MCF 10A (cell line): Measurements from ENCODE around the gene ITGB5. TPM values are rescaled to one million over a fixed set of nuclear protein-coding genes. Genes with fewer than 3 reads are reported as not detected.
A peak's percentile ranks its signal among the peaks of the same experiment; 100 is the strongest.

Experiments used
- BruUV-seq: library from RNA; stranded (reverse); fragments of 400-500 nt; replicated peaks from 2 replicates; lab custom pipeline; 2021; lab: Mats Ljungman, UMichigan
- CTCF ChIA-PET: fragments of 300-600 bp; sonication (Branson Sonifier 250); formaldehyde crosslinking; extraction: SDS; loops from one replicate; lab custom pipeline; 2021; ENCODE audit warnings: antibody characterized with exemption, inconsistent platforms; lab: Yijun Ruan, JAX
- POLR2A ChIA-PET: fragments of 300-600, 350-650 bp; sonication (Branson Sonifier 250); formaldehyde crosslinking; extraction: SDS; loops from one replicate; lab custom pipeline; 2020; ENCODE audit warnings: antibody characterized with exemption, inconsistent platforms; lab: Yijun Ruan, JAX
- DNase-seq: peaks from one replicate; pipeline ENCODE4 v3.0.0-alpha.2; 2018; ENCODE audit not compliant: unreplicated experiment
- H3K27ac Mint-ChIP-seq: one replicate; pipeline ENCODE4 v1.8.0; 2022; ENCODE audit warnings: mild to moderate bottlenecking, low read depth, mixed read lengths; ENCODE audit not compliant: unreplicated experiment
- H3K27me3 Mint-ChIP-seq: one replicate; pipeline ENCODE4 v1.8.0; 2022; ENCODE audit warnings: mixed read lengths; ENCODE audit not compliant: insufficient read depth, unreplicated experiment
- H3K36me3 Mint-ChIP-seq: one replicate; pipeline ENCODE4 v1.8.0; 2022; ENCODE audit warnings: mild to moderate bottlenecking, moderate library complexity, mixed read lengths; ENCODE audit not compliant: insufficient read depth, unreplicated experiment
- H3K4me1 Mint-ChIP-seq: one replicate; pipeline ENCODE4 v1.8.0; 2022; ENCODE audit warnings: mixed read lengths; ENCODE audit not compliant: insufficient read depth, unreplicated experiment
- H3K4me3 Mint-ChIP-seq: one replicate; pipeline ENCODE4 v1.8.0; 2022; ENCODE audit warnings: mild to moderate bottlenecking, moderate library complexity, mixed read lengths; ENCODE audit not compliant: unreplicated experiment
- H3K9me3 Mint-ChIP-seq: one replicate; pipeline ENCODE4 v1.8.0; 2022; ENCODE audit warnings: mixed read lengths; ENCODE audit not compliant: unreplicated experiment
- intact Hi-C: fragments of 100-400 bp; cut with micrococcal nuclease; formaldehyde crosslinking; loops from 2 replicates; pipeline ENCODE4 v1.14.1; 2022
- total RNA-seq: library from RNA; stranded (reverse); gene quantifications from 2 replicates; pipeline ENCODE4 v1.2.3, GENCODE V29; 2022
- TF ChIP-seq, protein P1 (sequence below): fragments of 200-600 bp; IDR thresholded peaks from one replicate; pipeline ENCODE4 v1.8.0; 2022; ENCODE audit warnings: antibody characterized with exemption, mild to moderate bottlenecking; ENCODE audit not compliant: unreplicated experiment

ITGB5 gene
- total RNA-seq, 1 experiment from 2014 or later: 101 TPM

DNA sequence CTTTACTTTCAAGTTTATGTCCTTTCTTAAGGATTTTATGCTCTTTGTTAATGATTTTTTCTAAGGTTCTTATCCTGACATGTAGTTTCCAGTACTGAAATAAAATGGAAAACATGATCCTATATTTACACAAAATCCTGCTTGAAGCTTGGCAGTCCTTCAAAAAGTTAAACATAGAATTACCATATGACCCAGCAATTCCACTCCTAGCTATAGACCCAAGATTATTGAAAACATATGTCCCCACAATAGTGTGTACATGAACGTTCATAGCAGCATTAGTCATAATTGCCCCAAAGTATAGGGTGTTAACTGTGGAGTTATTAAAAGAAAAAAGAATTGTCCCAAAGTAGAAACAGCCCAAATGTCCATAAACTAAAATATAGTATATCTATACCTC lies 33.2 kb downstream of the ITGB5 start:
- no peak for DNase-seq
- Mint-ChIP-seq H3K4me3 (no peak overlapping the region), H3K9me3 (no peaks in the 10 kb centered on the region), H3K27me3 (no peaks in the 10 kb centered on the region), H3K36me3 (peaks cover 43% of the 10 kb centered on the region), H3K4me1 (peaks cover 8% of the 10 kb centered on the region), H3K27ac (no peak overlapping the region)
- intact Hi-C loops: no loop called here
- no TSS peak for BruUV-seq
- TF ChIP-seq, protein P1, sequence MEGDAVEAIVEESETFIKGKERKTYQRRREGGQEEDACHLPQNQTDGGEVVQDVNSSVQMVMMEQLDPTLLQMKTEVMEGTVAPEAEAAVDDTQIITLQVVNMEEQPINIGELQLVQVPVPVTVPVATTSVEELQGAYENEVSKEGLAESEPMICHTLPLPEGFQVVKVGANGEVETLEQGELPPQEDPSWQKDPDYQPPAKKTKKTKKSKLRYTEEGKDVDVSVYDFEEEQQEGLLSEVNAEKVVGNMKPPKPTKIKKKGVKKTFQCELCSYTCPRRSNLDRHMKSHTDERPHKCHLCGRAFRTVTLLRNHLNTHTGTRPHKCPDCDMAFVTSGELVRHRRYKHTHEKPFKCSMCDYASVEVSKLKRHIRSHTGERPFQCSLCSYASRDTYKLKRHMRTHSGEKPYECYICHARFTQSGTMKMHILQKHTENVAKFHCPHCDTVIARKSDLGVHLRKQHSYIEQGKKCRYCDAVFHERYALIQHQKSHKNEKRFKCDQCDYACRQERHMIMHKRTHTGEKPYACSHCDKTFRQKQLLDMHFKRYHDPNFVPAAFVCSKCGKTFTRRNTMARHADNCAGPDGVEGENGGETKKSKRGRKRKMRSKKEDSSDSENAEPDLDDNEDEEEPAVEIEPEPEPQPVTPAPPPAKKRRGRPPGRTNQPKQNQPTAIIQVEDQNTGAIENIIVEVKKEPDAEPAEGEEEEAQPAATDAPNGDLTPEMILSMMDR: no peak
- ChIA-PET CTCF (interaction anchor here (0.7 to 1.0 kb wide), 2 partner anchors 47 to 1098 kb away, joined by 3 to 6 read pairs; no protein-coding TSS in a partner anchor), POLR2A (interaction anchor here (0.6 kb wide), 1 partner anchor 33 kb away, joined by 3 read pairs; no protein-coding TSS in a partner anchor)

DNA sequence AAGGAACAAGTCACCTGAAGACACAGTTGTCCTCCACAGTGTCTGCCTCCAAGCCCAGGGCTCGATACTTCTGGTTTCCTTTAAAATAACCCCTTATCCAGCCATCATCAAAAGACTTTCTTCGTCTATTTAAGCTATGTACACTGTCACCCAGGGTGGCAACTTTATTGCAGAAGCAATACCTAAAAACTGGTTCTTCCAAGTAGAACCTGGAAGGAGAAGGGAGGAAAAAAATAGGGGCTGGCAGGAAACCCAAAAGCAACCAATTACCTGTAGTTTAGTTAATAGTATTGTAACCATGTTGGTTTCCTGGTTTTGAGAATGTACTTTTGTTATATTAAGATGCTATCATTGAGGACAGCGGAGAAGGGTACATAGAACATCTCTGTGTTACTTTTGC lies 33.7 kb downstream of the ITGB5 start:
- H3K27ac Mint-ChIP-seq: no peak overlapping the region
- no peak for DNase-seq
- intact Hi-C loops: no loop called here
- H3K27me3 Mint-ChIP-seq: no peaks in the 10 kb centered on the region
- ChIA-PET CTCF (interaction anchor here (0.5 to 1.0 kb wide), 4 partner anchors 45 to 1098 kb away, joined by 3 to 6 read pairs (median 3); no protein-coding TSS in a partner anchor), POLR2A (no interaction called here)
- TF ChIP-seq, protein P1: no peak
- BruUV-seq: no TSS peak
- peaks cover 40% of the 10 kb centered on the region for H3K36me3 Mint-ChIP-seq
- H3K9me3 Mint-ChIP-seq: no peaks in the 10 kb centered on the region
- peaks cover 5% of the 10 kb centered on the region for H3K4me1 Mint-ChIP-seq
- H3K4me3 Mint-ChIP-seq: no peak overlapping the region

DNA sequence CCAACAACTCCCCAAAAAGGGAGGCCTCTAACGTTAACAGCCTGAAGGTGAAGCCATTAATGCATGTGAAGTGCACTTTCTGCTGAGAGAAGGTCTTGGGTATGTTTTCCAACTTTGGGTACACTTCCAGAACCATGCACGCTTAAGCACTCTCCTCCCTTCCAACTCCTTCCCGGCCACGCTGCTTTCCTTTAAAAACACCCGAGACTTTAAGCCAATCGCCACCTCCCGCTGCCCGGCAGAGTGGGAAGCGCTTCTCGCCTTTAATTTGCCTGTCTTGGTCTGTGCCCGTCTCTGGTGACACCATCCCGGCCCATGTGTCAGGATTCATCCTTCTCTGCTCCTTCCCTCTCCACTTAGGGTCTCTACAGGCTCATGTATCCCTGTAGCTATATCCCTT lies 35.3 kb downstream of the ITGB5 start:
- H3K27me3 Mint-ChIP-seq: no peaks in the 10 kb centered on the region
- ChIA-PET CTCF (interaction anchor here (1.0 kb wide), 1 partner anchor 65 kb away, joined by 3 read pairs; no protein-coding TSS in a partner anchor), POLR2A (interaction anchor here (0.6 kb wide), 1 partner anchor 36 kb away, joined by 3 read pairs; no protein-coding TSS in a partner anchor)
- no peak overlapping the region for H3K4me3 Mint-ChIP-seq
- no peaks in the 10 kb centered on the region for H3K9me3 Mint-ChIP-seq
- H3K27ac Mint-ChIP-seq: no peak overlapping the region
- H3K4me1 Mint-ChIP-seq: peaks cover 5% of the 10 kb centered on the region
- BruUV-seq: no TSS peak
- intact Hi-C loops: no loop called here
- TF ChIP-seq, protein P1: no peak
- DNase-seq: no peak
- H3K36me3 Mint-ChIP-seq: peaks cover 43% of the 10 kb centered on the region

DNA sequence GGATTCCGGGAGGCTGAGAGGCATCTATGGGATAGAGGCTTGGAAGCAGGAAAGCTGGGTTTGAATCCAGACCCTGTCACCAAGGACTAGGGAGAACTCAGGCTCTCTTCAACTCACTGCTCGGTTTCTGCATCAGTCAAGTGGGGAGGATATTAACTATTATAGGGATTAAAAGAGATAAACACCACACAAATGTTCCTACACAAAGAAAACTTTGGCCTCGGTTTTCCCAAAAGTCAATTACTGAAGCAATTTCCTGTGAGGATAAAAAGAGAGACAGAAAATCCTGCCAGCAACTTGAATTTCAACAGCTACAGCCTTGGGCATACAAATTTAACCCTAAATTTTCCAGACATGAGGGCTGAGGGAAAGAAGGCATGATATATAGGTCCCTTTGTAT lies 36.0 kb downstream of the ITGB5 start:
- H3K4me3 Mint-ChIP-seq: no peak overlapping the region
- intact Hi-C loops: no loop called here
- no TSS peak for BruUV-seq
- peak overlapping the region; percentile 70 for H3K27ac Mint-ChIP-seq
- H3K27me3 Mint-ChIP-seq: no peaks in the 10 kb centered on the region
- DNase-seq: peak; percentile 24
- TF ChIP-seq, protein P1: no peak
- peaks cover 40% of the 10 kb centered on the region for H3K36me3 Mint-ChIP-seq
- H3K4me1 Mint-ChIP-seq: peaks cover 9% of the 10 kb centered on the region
- ChIA-PET POLR2A (no interaction called here), CTCF (interaction anchor here (0.7 kb wide), 1 partner anchor 90 kb away, joined by 3 read pairs; no protein-coding TSS in a partner anchor)
- H3K9me3 Mint-ChIP-seq: no peaks in the 10 kb centered on the region
